Adrenal gland (tissue), 12 donors: Measurements from ENCODE around the gene CORO2A. TPM values are rescaled to one million over a fixed set of nuclear protein-coding genes. Genes with fewer than 3 reads are reported as not detected.

Source experiments
- DNase-seq, 7 donors: peaks; one replicate each; pipeline ENCODE4 v3.0.0-alpha.2; 2019 to 2020
- H3K27ac ChIP-seq, 5 donors: fragments of 200-600 bp; sonication (generic) in 4 of 5; 1 replicate in 3 of 5; 2 replicates in 2 of 5; pipeline versions ENCODE4 v1.5.1 to v1.8.0; 2016 to 2020; ENCODE audit warnings: mild to moderate bottlenecking in 1 of 5
- H3K27me3 ChIP-seq: fragments of 200-600 bp; 2 replicates; pipeline ENCODE4 v1.8.0; 2021
- H3K36me3 ChIP-seq, 2 donors: fragments of 200-600 bp; replicated peaks in 1 of 2; 1 replicate in 1 of 2; 2 replicates in 1 of 2; pipeline versions ENCODE4 v1.5.1 to v1.8.0; 2018 to 2022
- H3K4me1 ChIP-seq, 2 donors: fragments of 200-600 bp; replicated peaks in 1 of 2; 1 replicate in 1 of 2; 2 replicates in 1 of 2; pipeline versions ENCODE4 v1.5.1 to v1.8.0; 2018 to 2021
- H3K4me3 ChIP-seq, 4 donors: fragments of 200-600 bp; sonication (generic) in 3 of 4; one replicate each; pipeline ENCODE4 v1.5.1; 2016 to 2018
- H3K9me3 ChIP-seq, 3 donors: fragments of 200-600 bp; sonication (generic) in 1 of 3; replicated peaks in 1 of 3; 1 replicate in 2 of 3; 2 replicates in 1 of 3; pipeline versions ENCODE4 v1.5.1 to v1.8.0; 2016 to 2021
- CTCF ChIP-seq, 6 experiments: fragments of 450-650 bp in 4 of 6; fragments of 200-600 bp in 2 of 6; sonication (generic) in 1 of 6; IDR thresholded peaks; 1 replicate in 5 of 6; 2 replicates in 1 of 6; pipeline versions ENCODE4 v1.5.1 to v1.8.0; 2016 to 2021; ENCODE audit warnings: antibody characterized with exemption in 6 of 6, mild to moderate bottlenecking in 2 of 6, moderate library complexity in 1 of 6
- POLR2A ChIP-seq, 2 donors: fragments of 450-650 bp; IDR thresholded peaks; one replicate each; pipeline ENCODE4 v1.6.1; 2017; ENCODE audit warnings: antibody characterized with exemption in 2 of 2, mild to moderate bottlenecking in 2 of 2, moderate library complexity in 1 of 2
- WGBS, 4 donors: extraction: QIAGEN DNeasy Blood & Tissue Kit in 2 of 4; methylation state at CpG; one replicate each; pipeline versions ENCODE4 v1.1.5 to v1.1.7; 2013 to 2017; 5-methylcytosine and 5-hydroxymethylcytosine counted together
- intact Hi-C, 2 donors: fragments of 100-400 bp; cut with DNase I; formaldehyde crosslinking; loops; one replicate each; pipeline versions ENCODE4 v1.14.1 to v1.15.0; 2022 to 2023
- polyA plus RNA-seq, 3 donors: library from polyadenylated mRNA; stranded (reverse); fragments of 200-250 nt in 2 of 3; fragments of 350-450 nt in 1 of 3; fragmentation: Illumina TruSeq in 1 of 3; extraction: RNeasy Lipid Tissue Mini Kit (QIAGEN cat#74804) in 1 of 3; gene quantifications; one replicate each; pipeline ENCODE4 v1.2.3, GENCODE V29; 2013 to 2014
- total RNA-seq, 9 donors: library from RNA; depleted of rRNA in 4 of 9; stranded (reverse); fragments of >200 nt in 4 of 9; fragments of 120-200 nt in 1 of 9; fragmentation: NEBNext Ultra II Directional in 1 of 9; extraction: Animal tissue kit (Norgen Biotek cat#: 25700) in 1 of 9; gene quantifications; one replicate each; pipeline versions ENCODE4 v1.1.0 to v1.2.4, GENCODE V29; 2013 to 2023
- donor health status: healthy with polysubstance abuse.
- donor health status: Bipolar disorder and iron deficiency.
- donor health status: DM: yes; HTN: yes; CAD: no.
- donor health status: DM: no; HTN: no; CAD: no.
- donor health status: DM: no; HTN: no; CAD: no.
- donor health status: DM: yes; HTN: yes; CAD: no.

CORO2A gene
- total and polyA plus RNA-seq, 12 donors, result 0.06 to 3.9 (median 1.2) TPM

GRCh38 chr9:98219794-98220370, 27.4 kb upstream of the CORO2A start:
- no peak for TF ChIP-seq CTCF (IDR thresholded peaks at IDR 0.05)
- TF ChIP-seq POLR2A (IDR thresholded peaks at IDR 0.05), result no peak
- DNase-seq, result no peak
- Histone ChIP-seq H3K9me3 (no peaks in the 10 kb centered on the region), H3K4me1 (peaks cover 6 to 9% of the 10 kb centered on the region in 2 donors), H3K27me3 (no peaks in the 10 kb centered on the region), H3K36me3 (peaks cover 0 to 12% of the 10 kb centered on the region in 2 donors), H3K27ac (no peak overlapping the region), H3K4me3 (no peak overlapping the region)
- 94 to 95% (median 94%) methylated on average over 6 to 11 of the region's 11 CpGs for WGBS, 4 donors
- intact Hi-C loops, result no loop called here

- DNase-seq, result no peak
- WGBS, 4 donors, result 88 to 93% (median 92%) methylated on average over 7 of the region's 7 CpGs
- intact Hi-C loops, result no loop called here
- Histone ChIP-seq H3K4me3 (no peak overlapping the region), H3K4me1 (peaks cover 6 to 12% of the 10 kb centered on the region in 2 donors), H3K36me3 (peaks cover 0 to 12% of the 10 kb centered on the region in 2 donors), H3K27me3 (no peaks in the 10 kb centered on the region), H3K27ac (no peak overlapping the region), H3K9me3 (no peaks in the 10 kb centered on the region)
- TF ChIP-seq CTCF (IDR thresholded peaks at IDR 0.05) (no peak), POLR2A (IDR thresholded peaks at IDR 0.05) (no peak)
These were observed 26.9 kb upstream of the CORO2A start for GRCh38 chr9:98219364-98219716.

- TF ChIP-seq CTCF (IDR thresholded peaks at IDR 0.05) (no peak), POLR2A (IDR thresholded peaks at IDR 0.05) (no peak)
- DNase-seq, result no peak
- WGBS, 4 donors, result 84 to 93% (median 90%) methylated on average over 9 to 11 of the region's 11 CpGs
- Histone ChIP-seq H3K36me3 (peaks cover 0 to 12% of the 10 kb centered on the region in 2 donors), H3K27me3 (no peaks in the 10 kb centered on the region), H3K9me3 (no peaks in the 10 kb centered on the region), H3K27ac (no peak overlapping the region), H3K4me1 (peaks cover 6 to 12% of the 10 kb centered on the region in 2 donors), H3K4me3 (no peak overlapping the region)
- intact Hi-C loops, result no loop called here
These were observed 26.3 kb upstream of the CORO2A start for GRCh38 chr9:98218562-98219363.

GRCh38 chr9:98217255-98217654, 24.8 kb upstream of the CORO2A start:
- Histone ChIP-seq H3K4me3 (no peak overlapping the region), H3K27ac (no peak overlapping the region), H3K36me3 (peaks cover 0 to 12% of the 10 kb centered on the region in 2 donors), H3K4me1 (peaks cover 6 to 12% of the 10 kb centered on the region in 2 donors), H3K27me3 (no peaks in the 10 kb centered on the region), H3K9me3 (no peaks in the 10 kb centered on the region)
- TF ChIP-seq CTCF (IDR thresholded peaks at IDR 0.05) (no peak), POLR2A (IDR thresholded peaks at IDR 0.05) (no peak)
- DNase-seq, result no peak
- WGBS, 4 donors, result 58 to 92% (median 86%) methylated on average over 2 of the region's 2 CpGs
- intact Hi-C loops, result no loop called here
